Measurements from ENCODE around the gene CXXC4.

CXXC4 gene

DNA sequence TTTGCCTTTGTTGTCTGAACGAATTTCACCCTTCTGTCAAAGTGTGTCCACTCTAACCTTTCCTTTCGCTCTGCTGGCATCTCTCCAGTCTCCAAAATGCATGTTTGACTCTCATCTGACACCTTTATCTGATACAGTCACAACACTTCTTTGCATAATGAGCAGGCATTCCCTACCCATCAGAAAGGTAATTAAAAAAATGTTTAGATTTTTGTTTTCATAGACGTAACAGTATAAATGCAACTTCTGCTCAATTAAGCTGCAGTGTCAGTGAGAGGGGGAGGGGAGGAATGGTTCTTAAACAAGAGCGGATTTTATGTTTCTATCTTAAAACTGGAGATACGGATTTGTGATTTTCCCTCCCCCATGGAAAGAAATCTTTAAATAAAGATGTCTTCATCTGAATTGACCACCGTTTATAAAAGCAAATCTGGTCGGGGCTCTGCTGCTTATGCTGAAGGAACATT is 70.2 kb downstream of the CXXC4 start:
- peak in 2 of 58 donors; percentile 16 for DNase-seq

GRCh38 chr4:104421566-104421965 is 73.1 kb downstream of the CXXC4 start:
- DNase-seq: no peak

DNA sequence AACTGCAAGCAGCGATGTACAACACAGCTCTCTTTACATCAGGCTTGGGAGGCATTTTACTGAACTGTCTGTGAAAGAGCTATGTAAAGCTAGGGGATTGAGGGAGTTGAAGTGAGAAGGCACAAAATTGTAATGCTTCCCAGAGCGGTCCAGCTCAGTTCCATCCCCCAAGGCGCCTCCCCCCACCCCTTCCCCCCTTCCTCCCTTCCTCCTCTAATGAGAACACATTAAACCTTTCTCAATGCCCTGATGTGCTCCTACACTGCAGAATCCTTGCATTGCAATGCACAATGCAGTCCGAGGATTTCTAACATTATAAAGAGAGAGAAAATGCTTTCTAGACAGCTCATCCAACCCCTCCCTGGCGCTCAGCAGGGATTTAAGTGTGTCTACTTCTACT is 73.9 kb downstream of the CXXC4 start:
- peak in 3 of 58 donors; percentile 1 to 17 (median 13) for DNase-seq

Measured in anterior cingulate cortex (tissue), 58 donors.